ENCODE data around the gene SLC22A1.
"Not testable (repeated sequence)": the region's sequence is repeated elsewhere in the genome, so short reads cannot be mapped to it uniquely, and the experiment has no call there.

SLC22A1 gene

GRCh38 chr6:160140493-160140892, 18.9 kb downstream of the SLC22A1 start:
- not testable (repeated sequence) for DNase-seq

- DNase-seq, result no peak
These were observed 19.5 kb downstream of the SLC22A1 start for GRCh38 chr6:160141001-160141726.

GRCh38 chr6:160142115-160142715, 20.6 kb downstream of the SLC22A1 start:
- DNase-seq, result no peak

- no peak for DNase-seq
These were observed 25.0 kb downstream of the SLC22A1 start for GRCh38 chr6:160146454-160147145.

- no peak for DNase-seq
These were observed 25.5 kb downstream of the SLC22A1 start for GRCh38 chr6:160147146-160147536.

- no peak for DNase-seq
These were observed 32.9 kb downstream of the SLC22A1 start for GRCh38 chr6:160154471-160154870.

- no peak for DNase-seq
These were observed 35.2 kb downstream of the SLC22A1 start for GRCh38 chr6:160156842-160157241.

- no peak for DNase-seq
These were observed 38.8 kb downstream of the SLC22A1 start for GRCh38 chr6:160160450-160160849.

- no peak for DNase-seq
These were observed 39.5 kb downstream of the SLC22A1 start for GRCh38 chr6:160160929-160161646.

GRCh38 chr6:160161647-160161986, 40.0 kb downstream of the SLC22A1 start:
- DNase-seq, result no peak

GRCh38 chr6:160162030-160162566, 40.5 kb downstream of the SLC22A1 start:
- no peak for DNase-seq

GRCh38 chr6:160163425-160163824, 41.8 kb downstream of the SLC22A1 start:
- DNase-seq, result no peak

- DNase-seq, result no peak
These were observed 42.3 kb downstream of the SLC22A1 start for GRCh38 chr6:160163912-160164311.

GRCh38 chr6:160165928-160166327, 44.3 kb downstream of the SLC22A1 start:
- DNase-seq, result not testable (repeated sequence)

- peak; percentile 53 for DNase-seq
These were observed 46.2 kb downstream of the SLC22A1 start for GRCh38 chr6:160167604-160168399.

GRCh38 chr6:160170018-160170680, 48.5 kb downstream of the SLC22A1 start:
- no peak for DNase-seq

GRCh38 chr6:160172704-160173103, 51.1 kb downstream of the SLC22A1 start:
- DNase-seq, result no peak

GRCh38 chr6:160173806-160174527, 52.4 kb downstream of the SLC22A1 start:
- DNase-seq, result no peak

- no peak for DNase-seq
These were observed 53.1 kb downstream of the SLC22A1 start for GRCh38 chr6:160174681-160175080.

- no peak for DNase-seq
These were observed 55.6 kb downstream of the SLC22A1 start for GRCh38 chr6:160177220-160177619.

- DNase-seq, result no peak
These were observed 56.7 kb downstream of the SLC22A1 start for GRCh38 chr6:160178271-160178670.

All from NCI-H1105 treated with DMSO at 0.1 percent for 48 hours (cell line).